Activated naive CD8-positive, alpha-beta T cell treated with anti-CD3 and anti-CD28 coated beads, Interleukin-2, amount 50 U/mL, for 24 hours (primary cell): ENCODE measurements around the gene TSPEAR.

Experiments used
- ATAC-seq: fragments of 150-1000 bp; cut with Tn5 transposase; one replicate; pipeline ENCODE4 v1.10.0; 2021
- DNase-seq: peaks from one replicate; pipeline ENCODE4 v3.0.0; 2021
- H3K27ac Mint-ChIP-seq: one replicate; pipeline ENCODE4 v1.8.0; 2021; ENCODE audit warnings: mild to moderate bottlenecking, mixed read lengths
- H3K27me3 Mint-ChIP-seq: one replicate; pipeline ENCODE4 v1.8.0; 2021; ENCODE audit warnings: mixed read lengths
- H3K36me3 Mint-ChIP-seq: one replicate; pipeline ENCODE4 v1.8.0; 2021; ENCODE audit warnings: low read depth, mixed read lengths
- H3K4me1 Mint-ChIP-seq: one replicate; pipeline ENCODE4 v1.8.0; 2021; ENCODE audit warnings: mixed read lengths
- H3K4me3 Mint-ChIP-seq: one replicate; pipeline ENCODE4 v1.8.0; 2021; ENCODE audit warnings: mild to moderate bottlenecking, moderate library complexity, mixed read lengths
- H3K9me3 Mint-ChIP-seq: one replicate; pipeline ENCODE4 v1.8.0; 2021; ENCODE audit warnings: mixed read lengths

The TSPEAR gene

DNA sequence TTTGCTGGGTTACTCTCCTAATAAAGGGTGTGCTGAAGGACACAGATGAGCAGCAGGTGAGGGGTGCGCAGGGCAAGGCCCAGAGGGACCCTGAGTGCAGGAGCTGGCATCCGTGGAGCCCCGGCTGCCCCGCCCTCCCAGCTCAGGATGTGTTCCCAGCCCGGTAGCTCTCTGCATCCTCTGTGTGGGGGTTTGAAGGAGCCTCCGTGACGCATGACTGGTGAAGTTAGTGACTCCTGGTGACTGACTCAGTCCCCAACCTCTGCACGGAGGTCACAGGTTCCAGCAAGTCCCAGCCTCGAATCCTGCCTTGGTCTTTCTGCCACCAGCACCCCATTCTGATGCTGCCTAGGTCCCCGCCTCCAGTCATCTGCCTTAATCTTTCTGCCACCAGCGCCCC, 21.6 kb upstream of the TSPEAR start:
- DNase-seq (no peak), ATAC-seq (no peak)
- H3K4me1 Mint-ChIP-seq = no peaks in the 10 kb centered on the region
- H3K4me3 Mint-ChIP-seq = no peak overlapping the region
- peaks cover 2% of the 10 kb centered on the region for H3K27me3 Mint-ChIP-seq
- H3K36me3 Mint-ChIP-seq = no peaks in the 10 kb centered on the region
- no peaks in the 10 kb centered on the region for H3K9me3 Mint-ChIP-seq
- H3K27ac Mint-ChIP-seq = no peak overlapping the region

DNA sequence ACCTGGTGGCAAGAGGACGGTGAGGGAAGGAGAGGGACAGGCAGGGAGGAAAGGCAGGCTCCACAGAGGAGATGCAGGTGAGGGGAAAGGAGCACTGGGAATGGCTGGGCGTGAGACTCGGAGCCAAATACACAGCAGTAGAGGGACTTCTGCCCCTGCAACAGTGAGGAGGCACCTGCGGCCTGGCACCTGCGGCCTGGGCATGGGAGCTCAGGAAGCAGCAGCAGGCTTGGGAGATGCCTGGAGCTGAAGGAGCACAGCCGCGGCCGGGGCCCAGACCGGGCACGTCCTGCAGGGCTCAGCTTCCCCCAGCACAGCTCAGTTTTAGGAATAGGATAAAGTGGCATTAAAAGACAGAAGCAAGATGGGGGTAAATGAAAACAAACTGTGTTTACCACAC, 20.9 kb upstream of the TSPEAR start:
- no peak for DNase-seq
- Mint-ChIP-seq H3K9me3 (no peaks in the 10 kb centered on the region), H3K27ac (no peak overlapping the region), H3K4me3 (no peak overlapping the region), H3K27me3 (peaks cover 2% of the 10 kb centered on the region), H3K36me3 (no peaks in the 10 kb centered on the region), H3K4me1 (no peaks in the 10 kb centered on the region)
- no peak for ATAC-seq

DNA sequence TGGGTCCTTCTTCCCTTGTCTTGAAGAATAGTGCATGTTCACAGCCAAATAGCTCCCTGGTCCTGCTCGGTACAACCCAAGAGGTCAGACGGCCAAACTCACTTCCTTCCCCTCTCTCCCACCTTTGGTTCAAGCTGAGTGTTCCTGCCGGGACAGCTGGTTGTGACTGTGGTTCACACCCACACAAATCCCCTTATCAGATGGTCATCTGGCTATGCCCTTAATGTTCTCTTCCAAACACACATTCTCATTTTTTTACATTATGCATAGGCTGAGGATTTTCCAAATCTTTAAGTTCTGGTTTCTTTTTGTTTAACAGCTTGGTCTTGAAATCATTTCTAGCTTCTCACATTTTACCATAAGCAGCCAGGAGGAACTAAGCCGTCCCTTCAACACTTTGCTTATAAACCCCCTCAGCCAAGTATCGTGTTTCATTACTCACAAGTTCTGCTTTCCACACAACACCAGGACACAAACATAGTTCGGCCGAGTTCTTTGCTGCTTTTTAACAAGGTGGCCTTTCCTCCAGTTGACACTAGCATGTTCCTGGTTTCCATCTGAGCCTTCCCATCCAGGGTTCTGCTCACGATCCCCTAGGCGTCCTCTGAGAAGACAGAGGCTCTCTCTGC, 19.7 kb upstream of the TSPEAR start:
- Mint-ChIP-seq H3K27me3 (peaks cover 5% of the 10 kb centered on the region), H3K4me1 (no peaks in the 10 kb centered on the region), H3K4me3 (no peak overlapping the region), H3K9me3 (no peaks in the 10 kb centered on the region), H3K36me3 (no peaks in the 10 kb centered on the region), H3K27ac (no peak overlapping the region)
- ATAC-seq (no peak), DNase-seq (no peak)

DNA sequence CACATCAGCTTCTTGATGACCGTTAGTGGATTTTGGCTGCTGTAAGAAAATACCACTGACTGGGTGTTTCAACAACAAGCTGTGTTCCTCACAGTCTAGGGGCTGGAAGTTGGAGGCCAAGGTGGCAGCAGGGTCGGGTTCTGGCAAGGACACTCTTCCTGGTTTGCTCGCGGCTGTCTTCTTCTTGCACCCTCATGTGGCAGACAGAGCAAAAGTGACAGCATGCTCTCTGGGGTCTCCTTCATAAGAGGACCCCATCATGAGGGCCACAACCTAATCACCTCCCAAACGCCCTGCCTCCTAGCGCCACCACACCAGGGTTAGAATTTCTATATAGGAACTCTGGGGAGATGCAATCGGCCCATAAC, 18.6 kb upstream of the TSPEAR start:
- H3K36me3 Mint-ChIP-seq = no peaks in the 10 kb centered on the region
- ATAC-seq (no peak), DNase-seq (no peak)
- H3K4me1 Mint-ChIP-seq = no peaks in the 10 kb centered on the region
- H3K4me3 Mint-ChIP-seq = no peak overlapping the region
- H3K27me3 Mint-ChIP-seq = peaks cover 7% of the 10 kb centered on the region
- H3K9me3 Mint-ChIP-seq = no peaks in the 10 kb centered on the region
- H3K27ac Mint-ChIP-seq = no peak overlapping the region

DNA sequence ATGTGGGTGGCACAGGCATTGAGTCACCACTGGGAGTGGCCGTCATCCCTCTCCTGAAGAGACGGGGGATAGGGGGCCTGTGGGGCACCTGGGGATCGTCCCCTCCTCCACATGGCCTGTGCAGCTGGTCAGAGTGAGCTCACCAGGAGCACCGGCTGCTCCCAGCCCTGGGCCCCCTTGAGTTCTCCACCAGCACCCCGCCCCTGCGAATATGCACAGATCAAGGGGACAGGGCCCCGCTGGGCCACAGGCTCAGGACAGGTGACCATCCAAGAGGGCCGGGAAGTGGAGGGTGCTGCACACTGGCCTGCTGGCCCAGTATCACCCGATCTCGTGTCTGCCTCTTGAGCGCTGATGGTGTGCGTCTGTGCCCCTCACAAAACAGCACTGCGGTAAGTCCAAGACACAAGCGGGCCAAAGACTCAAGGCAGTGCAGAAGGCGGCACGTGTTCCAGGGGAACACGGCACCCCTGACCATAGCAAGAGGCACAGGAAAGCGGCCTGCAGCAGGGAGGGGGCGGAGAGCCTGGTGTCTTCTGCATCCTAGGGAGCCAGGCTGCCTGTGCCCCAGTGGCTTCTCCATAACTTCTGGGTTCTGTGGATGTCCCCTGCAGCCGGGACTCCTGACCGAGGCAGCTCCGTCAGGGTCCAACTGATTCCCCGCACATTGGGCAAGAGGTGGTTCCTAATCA, 18.1 kb upstream of the TSPEAR start:
- Mint-ChIP-seq H3K27me3 (peaks cover 7% of the 10 kb centered on the region), H3K4me3 (no peak overlapping the region), H3K9me3 (no peaks in the 10 kb centered on the region), H3K27ac (no peak overlapping the region), H3K4me1 (no peaks in the 10 kb centered on the region), H3K36me3 (no peaks in the 10 kb centered on the region)
- DNase-seq = no peak
- ATAC-seq = no peak

DNA sequence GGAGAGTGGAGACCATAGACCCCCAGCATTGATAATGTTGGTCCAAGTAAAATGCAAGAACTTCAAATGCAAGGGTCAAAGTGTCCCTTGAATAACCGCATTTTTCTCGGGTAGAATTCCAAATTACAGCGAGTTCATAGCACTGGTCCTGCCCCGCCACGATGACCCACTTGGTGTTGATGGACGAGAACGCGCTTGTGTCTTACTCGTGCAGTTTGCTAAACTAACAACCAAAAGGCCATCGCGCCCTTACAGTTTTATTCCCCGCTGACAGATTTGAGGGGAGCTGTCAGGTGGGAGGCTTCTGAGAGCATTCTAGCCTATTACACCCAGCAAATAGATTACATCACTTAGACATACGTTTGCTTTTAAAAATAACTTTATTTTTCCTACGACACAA, 17.3 kb upstream of the TSPEAR start:
- no peak for ATAC-seq
- no peaks in the 10 kb centered on the region for H3K9me3 Mint-ChIP-seq
- no peak overlapping the region for H3K27ac Mint-ChIP-seq
- DNase-seq = no peak
- peaks cover 3% of the 10 kb centered on the region for H3K4me1 Mint-ChIP-seq
- no peaks in the 10 kb centered on the region for H3K36me3 Mint-ChIP-seq
- no peak overlapping the region for H3K4me3 Mint-ChIP-seq
- H3K27me3 Mint-ChIP-seq = peaks cover 11% of the 10 kb centered on the region

DNA sequence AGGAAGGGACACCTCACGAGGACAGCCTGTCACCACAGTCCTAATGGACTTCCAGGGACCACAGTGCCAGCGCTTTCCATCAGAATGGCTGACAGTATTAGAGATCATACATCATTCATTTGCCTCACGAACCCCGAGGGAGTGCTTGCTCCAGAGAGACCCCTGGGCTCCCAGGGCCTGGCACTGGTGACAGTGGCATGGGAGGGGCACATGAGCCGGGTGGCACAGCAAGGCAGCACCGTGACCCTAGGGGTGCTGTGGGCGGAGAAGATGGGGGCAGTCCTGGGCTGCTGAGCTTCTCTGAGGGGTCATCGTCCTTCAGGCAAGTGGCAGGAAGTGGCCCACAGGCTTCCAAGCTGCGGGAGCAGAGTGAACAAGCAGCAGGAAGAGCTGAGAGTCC, 16.4 kb upstream of the TSPEAR start:
- H3K36me3 Mint-ChIP-seq = no peaks in the 10 kb centered on the region

DNA sequence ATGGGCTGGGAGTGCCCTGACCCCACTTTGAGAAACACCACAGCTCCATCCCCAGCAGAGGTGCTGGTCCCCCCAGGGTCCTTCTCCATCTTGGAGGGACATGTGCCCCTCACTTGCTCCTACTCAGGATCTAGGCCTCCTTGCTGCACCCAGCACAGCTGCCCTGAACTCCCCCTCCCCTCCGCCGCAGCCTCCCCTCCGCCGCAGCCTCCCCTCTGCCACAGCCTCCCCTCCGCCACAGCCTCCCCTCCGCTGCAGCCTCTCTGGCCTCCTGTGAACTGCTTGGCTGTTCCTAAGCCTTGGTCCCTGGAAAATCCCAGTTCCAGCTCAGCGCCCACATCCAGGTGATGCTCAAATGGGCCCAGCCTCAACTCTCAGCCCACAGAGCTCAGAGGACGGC, 15.9 kb upstream of the TSPEAR start:
- peaks cover 8% of the 10 kb centered on the region for H3K4me1 Mint-ChIP-seq
- H3K27ac Mint-ChIP-seq = no peak overlapping the region
- ATAC-seq = no peak
- H3K4me3 Mint-ChIP-seq = no peak overlapping the region
- no peak for DNase-seq
- H3K36me3 Mint-ChIP-seq = no peaks in the 10 kb centered on the region
- H3K27me3 Mint-ChIP-seq = peaks cover 21% of the 10 kb centered on the region
- H3K9me3 Mint-ChIP-seq = no peaks in the 10 kb centered on the region

More for the DNA sequence above, 16.4 kb upstream of the TSPEAR start:
- Mint-ChIP-seq H3K4me3 (no peak overlapping the region), H3K27me3 (peaks cover 17% of the 10 kb centered on the region), H3K9me3 (no peaks in the 10 kb centered on the region), H3K27ac (no peak overlapping the region), H3K4me1 (peaks cover 8% of the 10 kb centered on the region)
- no peak for DNase-seq
- ATAC-seq = no peak

DNA sequence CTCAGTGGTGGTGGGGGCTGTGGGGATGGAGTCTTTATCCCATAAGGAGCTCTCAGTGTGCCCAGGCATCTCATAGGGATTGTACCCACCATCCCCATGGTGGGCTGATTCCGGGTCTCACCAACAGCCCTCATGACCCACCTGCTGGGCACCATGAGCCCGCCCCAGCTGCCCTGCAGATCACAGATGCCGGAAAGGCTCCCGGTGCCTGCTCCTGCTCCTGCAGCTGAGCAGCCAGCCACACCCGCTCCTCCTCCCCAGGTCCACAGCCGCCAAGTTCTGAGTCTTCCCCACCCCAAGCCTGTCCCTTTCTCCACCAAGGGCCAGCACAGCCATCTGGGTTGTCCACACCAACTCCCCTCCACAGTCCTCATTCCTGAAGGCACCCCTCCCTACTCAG, 15.5 kb upstream of the TSPEAR start:
- peaks cover 19% of the 10 kb centered on the region for H3K27me3 Mint-ChIP-seq
- H3K4me1 Mint-ChIP-seq = peaks cover 8% of the 10 kb centered on the region
- H3K9me3 Mint-ChIP-seq = no peaks in the 10 kb centered on the region
- H3K4me3 Mint-ChIP-seq = no peak overlapping the region
- H3K27ac Mint-ChIP-seq = no peak overlapping the region
- H3K36me3 Mint-ChIP-seq = no peaks in the 10 kb centered on the region
- DNase-seq (no peak), ATAC-seq (no peak)

DNA sequence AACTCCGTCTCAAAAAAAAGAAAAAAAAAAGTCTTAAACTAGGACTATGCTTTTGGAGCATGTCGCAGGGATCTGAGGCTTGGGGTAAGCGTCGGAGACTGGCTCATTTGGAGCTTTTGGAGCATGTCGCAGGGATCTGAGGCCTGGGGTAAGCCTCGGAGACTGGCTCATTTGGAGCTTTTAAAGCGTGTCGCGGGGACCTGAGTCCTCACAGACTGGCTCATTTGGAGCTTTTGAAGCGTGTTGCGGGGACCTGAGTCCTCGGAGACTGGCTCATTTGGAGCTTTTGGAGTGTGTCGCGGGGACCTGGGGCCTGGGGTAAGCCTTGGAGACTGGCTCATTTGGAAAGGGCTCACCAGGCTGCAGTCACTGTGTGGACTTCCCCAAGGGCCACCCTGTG, 13.6 kb upstream of the TSPEAR start:
- no peaks in the 10 kb centered on the region for H3K9me3 Mint-ChIP-seq
- no peak for ATAC-seq
- no peak overlapping the region for H3K4me3 Mint-ChIP-seq
- H3K36me3 Mint-ChIP-seq = no peaks in the 10 kb centered on the region
- H3K4me1 Mint-ChIP-seq = peaks cover 8% of the 10 kb centered on the region
- peaks cover 19% of the 10 kb centered on the region for H3K27me3 Mint-ChIP-seq
- DNase-seq = no peak
- H3K27ac Mint-ChIP-seq = no peak overlapping the region

DNA sequence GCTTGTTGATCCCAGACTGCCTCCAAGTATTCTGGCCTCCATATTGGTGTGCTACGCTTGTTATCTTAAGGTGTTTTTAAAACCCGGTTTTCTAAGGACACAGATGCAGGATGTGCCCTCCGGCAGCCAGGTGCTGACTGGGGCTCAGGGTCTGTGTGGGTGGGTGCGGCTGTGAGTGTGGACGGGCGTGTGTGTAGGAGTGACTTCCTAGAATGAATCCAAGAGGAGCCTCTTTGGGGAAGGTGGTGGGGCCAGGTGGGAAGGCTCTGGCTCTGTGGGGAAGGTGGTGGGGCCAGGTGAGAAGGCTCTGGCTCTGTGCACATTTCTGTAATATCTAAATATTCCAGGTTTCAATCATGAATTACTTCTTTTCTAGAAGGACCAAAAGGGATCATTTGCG, 12.8 kb upstream of the TSPEAR start:
- ATAC-seq = no peak
- Mint-ChIP-seq H3K9me3 (no peaks in the 10 kb centered on the region), H3K4me3 (no peak overlapping the region), H3K36me3 (no peaks in the 10 kb centered on the region), H3K27ac (no peak overlapping the region), H3K4me1 (peaks cover 8% of the 10 kb centered on the region), H3K27me3 (peaks cover 19% of the 10 kb centered on the region)
- no peak for DNase-seq

DNA sequence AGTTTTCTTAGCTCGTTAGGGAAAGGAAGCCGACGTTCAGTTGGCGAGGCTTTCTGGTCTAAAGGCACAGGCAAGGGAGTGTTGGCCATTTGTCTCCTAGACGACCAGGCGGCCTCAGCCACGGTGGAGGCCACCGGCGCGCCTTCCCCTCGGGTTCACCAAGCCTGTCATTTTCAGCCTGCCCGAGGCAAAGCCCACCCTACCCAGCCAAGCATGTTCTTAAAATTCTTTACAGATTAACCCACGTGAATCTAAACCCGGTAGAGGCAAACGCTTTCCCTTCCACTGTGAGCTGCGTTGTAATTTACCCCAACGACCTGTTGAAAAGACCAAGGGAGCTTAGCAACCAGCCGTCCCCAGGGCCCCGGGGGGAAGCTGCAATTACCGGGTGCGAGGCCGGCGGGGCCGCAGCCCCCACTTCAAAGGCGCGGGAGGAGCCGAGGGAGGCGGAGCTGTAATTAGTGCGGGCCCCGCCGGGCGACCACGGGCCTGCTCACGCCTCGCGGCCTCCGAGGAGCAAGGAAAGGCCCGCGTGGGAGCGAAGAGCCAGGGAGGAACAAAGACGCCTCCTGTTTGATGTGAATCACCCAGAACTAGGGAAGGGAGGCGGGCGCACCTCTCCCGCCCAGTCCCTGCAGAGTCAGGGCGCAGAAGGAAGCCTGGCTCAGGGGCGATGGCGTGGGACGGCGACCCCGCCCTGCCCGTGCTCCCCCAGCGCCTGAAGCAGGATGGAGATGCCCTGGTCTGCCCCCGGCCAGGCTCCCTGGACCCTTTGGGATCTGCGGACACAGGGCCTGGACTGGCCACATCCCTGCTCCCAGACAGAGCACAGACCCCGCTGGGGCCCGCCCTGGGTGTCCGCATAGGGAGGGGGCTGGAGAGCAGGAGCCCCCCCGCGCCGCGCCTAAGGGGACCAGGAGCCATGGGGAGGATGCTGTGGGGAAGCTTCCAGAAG, 12.1 kb upstream of the TSPEAR start:
- peak; percentile 20 for ATAC-seq
- H3K36me3 Mint-ChIP-seq = no peaks in the 10 kb centered on the region
- H3K4me1 Mint-ChIP-seq = peaks cover 8% of the 10 kb centered on the region
- H3K9me3 Mint-ChIP-seq = no peaks in the 10 kb centered on the region
- H3K4me3 Mint-ChIP-seq = no peak overlapping the region
- no peak overlapping the region for H3K27ac Mint-ChIP-seq
- peaks cover 19% of the 10 kb centered on the region for H3K27me3 Mint-ChIP-seq
- peak; percentile 22 for DNase-seq

DNA sequence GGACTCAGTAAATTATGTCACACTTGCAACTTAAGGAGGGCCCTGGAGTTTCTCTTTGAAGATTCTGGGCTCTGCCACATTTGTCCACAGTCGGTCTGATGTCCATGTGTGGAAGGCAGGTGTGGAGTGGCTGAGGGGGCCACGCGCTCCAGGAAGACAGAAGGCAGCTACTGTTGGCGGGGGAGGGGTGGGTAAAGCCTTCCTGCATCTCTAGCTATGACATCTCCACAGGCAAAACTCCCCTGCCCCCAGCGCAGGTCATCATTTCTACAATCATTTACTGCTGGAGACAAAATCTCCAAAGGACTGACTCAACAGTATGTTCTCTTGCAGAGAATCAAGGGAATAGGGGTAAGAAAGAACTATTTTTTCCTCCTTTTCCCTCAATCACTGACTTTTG, 11.4 kb upstream of the TSPEAR start:
- Mint-ChIP-seq H3K4me3 (no peak overlapping the region), H3K4me1 (peaks cover 8% of the 10 kb centered on the region), H3K36me3 (no peaks in the 10 kb centered on the region), H3K27ac (no peak overlapping the region), H3K27me3 (peaks cover 23% of the 10 kb centered on the region), H3K9me3 (no peaks in the 10 kb centered on the region)
- DNase-seq = no peak
- no peak for ATAC-seq

DNA sequence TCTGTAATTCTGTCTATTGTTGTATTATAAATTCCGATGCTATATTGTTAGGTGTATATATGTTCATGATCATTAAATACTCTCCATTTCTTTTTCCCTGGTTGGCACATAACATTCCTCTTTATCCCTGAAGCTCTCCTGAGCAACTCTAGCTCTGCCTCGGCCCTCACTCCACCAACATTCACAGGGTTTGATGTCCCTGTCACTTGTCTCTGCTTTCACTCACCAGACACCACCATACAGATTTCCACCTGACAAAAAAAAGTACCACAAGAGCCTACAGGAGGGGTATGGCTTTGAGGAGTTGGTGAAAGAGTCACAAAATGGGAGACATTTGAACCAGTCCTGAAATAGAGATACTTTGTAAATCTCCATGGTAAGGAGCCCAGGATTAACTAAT, 8.8 kb upstream of the TSPEAR start:
- ATAC-seq (no peak), DNase-seq (no peak)
- Mint-ChIP-seq H3K4me1 (peaks cover 8% of the 10 kb centered on the region), H3K9me3 (no peaks in the 10 kb centered on the region), H3K4me3 (no peak overlapping the region), H3K27ac (no peak overlapping the region), H3K36me3 (no peaks in the 10 kb centered on the region), H3K27me3 (peaks cover 23% of the 10 kb centered on the region)

DNA sequence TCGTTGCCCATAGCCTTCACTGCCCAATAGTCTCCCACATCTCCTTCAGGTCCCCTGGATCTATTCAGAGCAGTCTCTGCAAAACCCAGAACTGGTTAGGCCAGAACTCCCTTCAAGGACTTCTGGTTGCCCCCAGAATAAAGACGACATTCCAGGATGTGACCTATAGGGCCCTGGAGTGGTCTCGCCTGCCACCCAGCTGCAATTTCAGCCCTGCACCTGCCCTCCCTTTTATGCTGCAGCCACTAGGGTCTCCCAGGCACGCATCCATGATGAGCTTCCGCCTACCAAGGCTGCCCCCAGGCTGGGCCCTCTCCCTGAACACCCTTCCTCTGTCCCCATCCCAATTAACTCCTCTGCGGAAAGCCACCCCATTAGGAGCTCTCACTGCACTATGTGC, 7.2 kb upstream of the TSPEAR start:
- H3K36me3 Mint-ChIP-seq = no peaks in the 10 kb centered on the region
- no peak overlapping the region for H3K4me3 Mint-ChIP-seq
- peaks cover 5% of the 10 kb centered on the region for H3K4me1 Mint-ChIP-seq

More for the DNA sequence above, 7.2 kb upstream of the TSPEAR start:
- ATAC-seq (no peak), DNase-seq (no peak)
- Mint-ChIP-seq H3K9me3 (no peaks in the 10 kb centered on the region), H3K27me3 (peaks cover 36% of the 10 kb centered on the region), H3K27ac (no peak overlapping the region)
